SK-N-SH (cell line): ENCODE data around the gene HPRT1. TPM values are rescaled to one million over a fixed set of nuclear protein-coding genes. Genes with fewer than 3 reads are reported as not detected.

ENCODE experiments used
- CTCF ChIA-PET: fragments of 300-600, 350-600 bp; formaldehyde crosslinking; extraction: SDS; loops from one replicate; lab custom pipeline; 2021; lab: Yijun Ruan, JAX
- POLR2A ChIA-PET: fragments of 350-600 bp; sonication (Branson Sonifier 250); formaldehyde crosslinking; extraction: SDS; loops from one replicate; lab custom pipeline; 2020; ENCODE audit warnings: antibody characterized with exemption, inconsistent platforms; lab: Yijun Ruan, JAX
- DNase-seq: peaks from one replicate; pipeline ENCODE4 v3.0.0; 2012
- H2AFZ ChIP-seq: fragments of 200-600 bp; sonication (generic); 2 replicates; pipeline ENCODE4 v1.8.1; 2016; ENCODE audit warnings: antibody characterized with exemption, mild to moderate bottlenecking, low read depth
- H3F3A ChIP-seq: fragments of 200-600 bp; sonication (generic); replicated peaks from 2 replicates; pipeline ENCODE3; 2016; ENCODE audit warnings: antibody characterized with exemption, mild to moderate bottlenecking; ENCODE audit not compliant: insufficient read depth
- H3K27ac ChIP-seq, 2 experiments: fragments of 200-500 bp in 1 of 2; fragments of 200-600 bp in 1 of 2; sonication (Bioruptor generic) in 1 of 2; sonication (generic), shearing (Covaris generic) in 1 of 2; 2 replicates each; pipeline versions ENCODE4 v1.5.1 to v1.6.1; 2014 to 2016; ENCODE audit warnings: low read depth in 2 of 2, inconsistent platforms in 1 of 2, low read length in 1 of 2, mild to moderate bottlenecking in 1 of 2, mixed read lengths in 1 of 2
- H3K27me3 ChIP-seq: fragments of 200-600 bp; sonication (generic), shearing (Covaris generic); 2 replicates; pipeline ENCODE4 v1.6.1; 2016; ENCODE audit warnings: mixed run types; ENCODE audit not compliant: insufficient read depth
- H3K36me3 ChIP-seq, 2 experiments: fragments of 200-500 bp in 1 of 2; fragments of 200-600 bp in 1 of 2; sonication (Bioruptor generic) in 1 of 2; sonication (generic) in 1 of 2; replicated peaks in 1 of 2; 2 replicates each; pipeline versions ENCODE3 to v1.5.1; 2014 to 2016; ENCODE audit warnings: low read length in 1 of 2, mild to moderate bottlenecking in 1 of 2; ENCODE audit not compliant: insufficient read depth in 2 of 2, control insufficient read depth in 1 of 2
- H3K4me1 ChIP-seq, 2 experiments: fragments of 200-500 bp in 1 of 2; fragments of 200-600 bp in 1 of 2; sonication (Bioruptor generic) in 1 of 2; sonication (generic), shearing (Covaris generic) in 1 of 2; 2 replicates each; pipeline versions ENCODE4 v1.5.1 to v1.6.1; 2014 to 2016; ENCODE audit warnings: low read depth in 1 of 2, low read length in 1 of 2, mixed run types in 1 of 2; ENCODE audit not compliant: insufficient read depth in 2 of 2, control insufficient read depth in 1 of 2
- H3K4me2 ChIP-seq: fragments of 200-600 bp; sonication (generic), shearing (Covaris generic); 2 replicates; pipeline ENCODE4 v1.6.1; 2017; ENCODE audit warnings: mixed run types
- H3K4me3 ChIP-seq, 2 experiments: fragments of 200-500 bp in 1 of 2; fragments of 200-600 bp in 1 of 2; sonication (Bioruptor generic) in 1 of 2; sonication (generic), shearing (Covaris generic) in 1 of 2; 2 replicates each; pipeline versions ENCODE4 v1.5.1 to v1.8.1; 2014 to 2016; ENCODE audit warnings: low read depth in 2 of 2, inconsistent platforms in 1 of 2, low read length in 1 of 2, mild to moderate bottlenecking in 1 of 2, mixed read lengths in 1 of 2, moderate library complexity in 1 of 2
- H3K79me2 ChIP-seq: fragments of 200-600 bp; sonication (generic); 2 replicates; pipeline ENCODE4 v1.8.1; 2017; ENCODE audit warnings: mild to moderate bottlenecking; ENCODE audit not compliant: insufficient read depth
- H3K9ac ChIP-seq: fragments of 200-600 bp; sonication (generic); 2 replicates; pipeline ENCODE4 v1.6.1; 2017; ENCODE audit warnings: mixed run types
- H3K9me2 ChIP-seq: fragments of 200-600 bp; sonication (generic); 2 replicates; pipeline ENCODE4 v1.6.1; 2017; ENCODE audit warnings: mixed run types
- H3K9me3 ChIP-seq: fragments of 200-600 bp; sonication (generic); 2 replicates; pipeline ENCODE4 v1.6.1; 2017; ENCODE audit warnings: mixed run types, mild to moderate bottlenecking, moderate library complexity
- H4K20me1 ChIP-seq: fragments of 200-600 bp; sonication (generic); 2 replicates; pipeline ENCODE4 v1.6.1; 2017; ENCODE audit warnings: mild to moderate bottlenecking, mixed run types; ENCODE audit not compliant: insufficient read depth
- CHD2 ChIP-seq: fragments of 150-350 bp; IDR thresholded peaks from 2 replicates; pipeline ENCODE4 v1.6.1; 2018; ENCODE audit warnings: low read length; ENCODE audit not compliant: partially characterized antibody
- CTCF ChIP-seq: fragments of 200-600 bp; sonication (generic); IDR thresholded peaks from 2 replicates; pipeline ENCODE4 v1.6.1; 2017; ENCODE audit warnings: antibody characterized with exemption, mild to moderate bottlenecking, moderate library complexity
- ELF1 ChIP-seq: IDR thresholded peaks from 2 replicates; pipeline ENCODE4 v1.4.0; 2012
- EZH2phosphoT487 ChIP-seq: fragments of 200-600 bp; sonication (generic); IDR thresholded peaks from 2 replicates; pipeline ENCODE4 v1.6.1; 2017; ENCODE audit warnings: low read depth, mixed run types, mild to moderate bottlenecking, antibody characterized with exemption, moderate library complexity, borderline replicate concordance
- FOXM1 ChIP-seq: IDR thresholded peaks from 2 replicates; pipeline ENCODE4 v1.4.0; 2012; ENCODE audit warnings: low read depth, mild to moderate bottlenecking
- MAX ChIP-seq: IDR thresholded peaks from 2 replicates; pipeline ENCODE4 v1.4.0; 2012; ENCODE audit warnings: low read depth
- MEF2A ChIP-seq: IDR thresholded peaks from 2 replicates; pipeline ENCODE4 v1.4.0; 2012; ENCODE audit warnings: low read depth, borderline replicate concordance
- MXI1 ChIP-seq: IDR thresholded peaks from 2 replicates; pipeline ENCODE4 v1.6.1; 2012; ENCODE audit warnings: mild to moderate bottlenecking, low read depth, low read length, improper control_type of control experiment
- PBX3 ChIP-seq: IDR thresholded peaks from 2 replicates; pipeline ENCODE4; 2012
- POLR2AphosphoS5 ChIP-seq: IDR thresholded peaks from 2 replicates; pipeline ENCODE4 v1.6.1; 2012; ENCODE audit warnings: low read depth, low read length
- REST ChIP-seq: IDR thresholded peaks from 2 replicates; pipeline ENCODE4 v1.6.1; 2012; ENCODE audit warnings: mild to moderate bottlenecking, low read depth, low read length, moderate library complexity
- RXRA ChIP-seq: IDR thresholded peaks from 2 replicates; pipeline ENCODE4 v1.4.0; 2012; ENCODE audit warnings: low read depth, mild to moderate bottlenecking, borderline replicate concordance
- SMC3 ChIP-seq: IDR thresholded peaks from 2 replicates; pipeline ENCODE4 v1.6.1; 2012; ENCODE audit warnings: low read depth, low read length, improper control_type of control experiment
- TAF1 ChIP-seq: IDR thresholded peaks from 2 replicates; pipeline ENCODE4 v1.6.1; 2012; ENCODE audit warnings: low read depth, mild to moderate bottlenecking, low read length, moderate library complexity, borderline replicate concordance
- TCF12 ChIP-seq: IDR thresholded peaks from 2 replicates; pipeline ENCODE4 v1.4.0; 2012
- USF2 ChIP-seq: fragments of 150-350 bp; IDR thresholded peaks from 2 replicates; pipeline ENCODE4 v1.6.1; 2017; ENCODE audit warnings: antibody characterized with exemption, low read length, low read depth, borderline replicate concordance
- YY1 ChIP-seq: IDR thresholded peaks from 2 replicates; pipeline ENCODE4 v1.4.0; 2012; ENCODE audit warnings: low read depth, mild to moderate bottlenecking
- WGBS: methylation state at CpG from one replicate; pipeline ENCODE4 v1.1.6; 2017; ENCODE audit warnings: low lambda C conversion rate; 5-methylcytosine and 5-hydroxymethylcytosine counted together
- polyA plus RNA-seq, 3 experiments: library from polyadenylated mRNA; depleted of rRNA; stranded (reverse); fragments of >200 nt; gene quantifications; 2 replicates each; pipeline ENCODE4 v1.2.3, GENCODE V29; 2012

The HPRT1 gene
- polyA plus RNA-seq, 1 of the 3 experiments (the other 2 are of a cell fraction): 42.3 TPM

GRCh38 chrX:134546187-134546586 lies 86.2 kb downstream of the HPRT1 start:
- 65% methylated on average over 24 of the region's 35 CpGs for WGBS
- Histone ChIP-seq H3K4me1 (peaks cover 0 to 6% of the 10 kb centered on the region in 2 experiments; a peak in 1 of 4 replicates), H3K9me2 (no peaks in the 10 kb centered on the region), H3K4me3 (peak overlapping the region in 1 of 2 experiments; percentile 64; a peak in 1 of 4 replicates), H3K27ac (peak overlapping the region; percentile 75 to 84; a peak in 2 of 4 replicates), H3K9me3 (no peaks in the 10 kb centered on the region), H4K20me1 (peaks cover 3% of the 10 kb centered on the region; the same call in 1 of the 2 replicates), H3K9ac (no peak overlapping the region), H3K27me3 (no peaks in the 10 kb centered on the region), H3K36me3 (peaks cover 17 to 20% of the 10 kb centered on the region in 2 experiments), H3F3A (peaks cover 35% of the 10 kb centered on the region), H3K79me2 (peaks cover 38% of the 10 kb centered on the region), H3K4me2 (peak overlapping the region; percentile 48; the same call in 1 of the 2 replicates), H2AFZ (no peak overlapping the region)
- CTCF ChIA-PET: no interaction called here
- no peak for DNase-seq
- no peak for TF ChIP-seq EZH2phosphoT487
- TF ChIP-seq TCF12: no peak
- TF ChIP-seq YY1: no peak
- no peak for TF ChIP-seq MXI1
- no peak for TF ChIP-seq ELF1
- no peak for TF ChIP-seq CHD2
- no peak for TF ChIP-seq SMC3
- TF ChIP-seq USF2: no peak
- POLR2A ChIA-PET: no interaction called here

- 50% methylated on average over 7 of the region's 7 CpGs for WGBS
- DNase-seq: no peak
- Histone ChIP-seq H3K79me2 (peaks cover 38% of the 10 kb centered on the region), H3K27me3 (no peaks in the 10 kb centered on the region), H3K9me3 (no peaks in the 10 kb centered on the region), H3K4me3 (peak overlapping the region; percentile 62 to 64; a peak in 3 of 4 replicates), H3F3A (peaks cover 34% of the 10 kb centered on the region), H2AFZ (no peak overlapping the region), H4K20me1 (peaks cover 3% of the 10 kb centered on the region; the same call in 1 of the 2 replicates), H3K9ac (peak overlapping the region; percentile 87; the same call in 1 of the 2 replicates), H3K36me3 (peaks cover 17 to 20% of the 10 kb centered on the region in 2 experiments), H3K27ac (peak overlapping the region; percentile 75 to 84; a peak in 3 of 4 replicates), H3K4me2 (peak overlapping the region; percentile 48), H3K4me1 (peaks cover 0 to 14% of the 10 kb centered on the region in 2 experiments; a peak in 3 of 4 replicates), H3K9me2 (no peaks in the 10 kb centered on the region)
- ChIA-PET CTCF (no interaction called here), POLR2A (no interaction called here)
- TF ChIP-seq RXRA (no peak), YY1 (no peak), MAX (no peak; the same call in 1 of the 2 replicates), TAF1 (no peak), REST (no peak), TCF12 (no peak), CTCF (no peak), FOXM1 (no peak), MEF2A (no peak), USF2 (no peak), MXI1 (no peak), POLR2AphosphoS5 (no peak), PBX3 (no peak)
These were observed 87.2 kb downstream of the HPRT1 start for GRCh38 chrX:134547047-134547679.
